ENCODE data around the gene PIAS3. TPM values are rescaled to one million over a fixed set of nuclear protein-coding genes. Genes with fewer than 3 reads are reported as not detected.
A peak's percentile ranks its signal among the peaks of the same experiment; 100 is the strongest.

Gene PIAS3
- total RNA-seq, 1 donor from 2014 or later, result 14.6 TPM

- H3K4me3 ChIP-seq, result peak overlapping the region; percentile 42
- TF ChIP-seq CTCF (IDR thresholded peaks at IDR 0.05; ENCODE audit: borderline replicate concordance), result no peak
- no peak for DNase-seq
- H3K27ac ChIP-seq (replicated peaks), result peak overlapping the region; percentile 87
- H3K36me3 ChIP-seq, result no peaks in the 10 kb centered on the region
- intact Hi-C loops (cut with micrococcal nuclease), result loop anchor here (10.0 kb wide), 1 partner anchor 124 kb away; no protein-coding TSS in a partner anchor
- H3K9me3 ChIP-seq (replicated peaks), result no peaks in the 10 kb centered on the region
- no peaks in the 10 kb centered on the region for H3K27me3 ChIP-seq (ENCODE audit: low read depth)
- peaks cover 53% of the 10 kb centered on the region for H3K4me1 ChIP-seq
Measured at GRCh38 chr1:145891143-145891542, 32.3 kb upstream of the PIAS3 start.

GRCh38 chr1:145889722-145890121, 30.8 kb upstream of the PIAS3 start:
- H3K4me3 ChIP-seq, result no peak overlapping the region
- TF ChIP-seq CTCF (IDR thresholded peaks at IDR 0.05; ENCODE audit: borderline replicate concordance), result no peak
- intact Hi-C loops (cut with micrococcal nuclease), result loop anchor here (10.0 kb wide), 1 partner anchor 125 kb away; no protein-coding TSS in a partner anchor
- peak overlapping the region; percentile 87 for H3K27ac ChIP-seq (replicated peaks)
- H3K27me3 ChIP-seq (ENCODE audit: low read depth), result no peaks in the 10 kb centered on the region
- no peaks in the 10 kb centered on the region for H3K36me3 ChIP-seq
- H3K4me1 ChIP-seq, result peaks cover 65% of the 10 kb centered on the region
- DNase-seq, result no peak
- no peaks in the 10 kb centered on the region for H3K9me3 ChIP-seq (replicated peaks)

- Histone ChIP-seq H3K4me1 (peaks cover 58% of the 10 kb centered on the region), H3K27ac (replicated peaks) (no peak overlapping the region), H3K9me3 (replicated peaks) (no peaks in the 10 kb centered on the region), H3K4me3 (no peak overlapping the region), H3K27me3 (ENCODE audit: low read depth) (no peaks in the 10 kb centered on the region), H3K36me3 (no peaks in the 10 kb centered on the region)
- TF ChIP-seq CTCF (IDR thresholded peaks at IDR 0.05; ENCODE audit: borderline replicate concordance), result no peak
- no peak for DNase-seq
- intact Hi-C loops (cut with micrococcal nuclease), result no loop called here
Measured at GRCh38 chr1:145887631-145888030, 28.8 kb upstream of the PIAS3 start.

- intact Hi-C loops (cut with micrococcal nuclease), result no loop called here
- TF ChIP-seq CTCF (IDR thresholded peaks at IDR 0.05; ENCODE audit: borderline replicate concordance), result no peak
- H3K36me3 ChIP-seq, result no peaks in the 10 kb centered on the region
- no peaks in the 10 kb centered on the region for H3K9me3 ChIP-seq (replicated peaks)
- peak overlapping the region; percentile 85 for H3K4me3 ChIP-seq
- peak overlapping the region; percentile 68 for H3K27ac ChIP-seq (replicated peaks)
- H3K4me1 ChIP-seq, result peaks cover 49% of the 10 kb centered on the region
- no peaks in the 10 kb centered on the region for H3K27me3 ChIP-seq (ENCODE audit: low read depth)
- DNase-seq, result no peak
Measured at GRCh38 chr1:145886816-145887215, 27.9 kb upstream of the PIAS3 start.

GRCh38 chr1:145886390-145886789, 27.5 kb upstream of the PIAS3 start:
- H3K27ac ChIP-seq (replicated peaks), result peak overlapping the region; percentile 68
- intact Hi-C loops (cut with micrococcal nuclease), result no loop called here
- no peak for TF ChIP-seq CTCF (IDR thresholded peaks at IDR 0.05; ENCODE audit: borderline replicate concordance)
- peaks cover 45% of the 10 kb centered on the region for H3K4me1 ChIP-seq
- no peaks in the 10 kb centered on the region for H3K9me3 ChIP-seq (replicated peaks)
- H3K27me3 ChIP-seq (ENCODE audit: low read depth), result no peaks in the 10 kb centered on the region
- DNase-seq, result no peak
- peak overlapping the region; percentile 85 for H3K4me3 ChIP-seq
- no peaks in the 10 kb centered on the region for H3K36me3 ChIP-seq

All from left ventricle myocardium inferior (tissue), 1 donor.